Activated CD4-positive, alpha-beta memory T cell treated with anti-CD3 and anti-CD28 coated beads, Interleukin-2, amount 10 ng/mL, durations not matched to agents 7 days and 5 days (primary cell): ENCODE results near the gene TECTA. TPM values are rescaled to one million over a fixed set of nuclear protein-coding genes. Genes with fewer than 3 reads are reported as not detected.
"Not testable (repeated sequence)": the region's sequence is repeated elsewhere in the genome, so short reads cannot be mapped to it uniquely, and the experiment has no call there.

Experiments
- CTCF ChIA-PET: fragments of 350-600 bp; sonication (Branson Sonifier 250); formaldehyde crosslinking; loops from one replicate; lab custom pipeline; 2021; ENCODE audit warnings: antibody characterized with exemption, inconsistent platforms; lab: Charles Lee
- POLR2A ChIA-PET: fragments of 350-600 bp; sonication (Branson Sonifier 250); formaldehyde crosslinking; loops from one replicate; lab custom pipeline; 2021; ENCODE audit warnings: antibody characterized with exemption; lab: Charles Lee
- DNase-seq: peaks from one replicate; pipeline ENCODE4 v3.0.0-alpha.2; 2020
- H3K27ac Mint-ChIP-seq: one replicate; pipeline ENCODE4 v1.8.0; 2021; ENCODE audit warnings: mild to moderate bottlenecking, mixed read lengths
- H3K27me3 Mint-ChIP-seq: one replicate; pipeline ENCODE4 v1.8.0; 2021; ENCODE audit warnings: mixed read lengths
- H3K36me3 Mint-ChIP-seq: one replicate; pipeline ENCODE4 v1.8.0; 2021; ENCODE audit warnings: low read depth, mixed read lengths
- H3K4me1 Mint-ChIP-seq: one replicate; pipeline ENCODE4 v1.8.0; 2021; ENCODE audit warnings: mixed read lengths
- H3K4me3 Mint-ChIP-seq: one replicate; pipeline ENCODE4 v1.8.0; 2021; ENCODE audit warnings: mild to moderate bottlenecking, mixed read lengths
- H3K9me3 Mint-ChIP-seq: one replicate; pipeline ENCODE4 v1.8.0; 2021; ENCODE audit warnings: mixed read lengths
- total RNA-seq, 2 experiments: library from RNA; stranded (reverse); gene quantifications; one replicate each; pipeline ENCODE4 v1.2.3, GENCODE V29; 2021

The TECTA gene
- total RNA-seq, 2 experiments from 2014 or later, result 0.10 to 0.20 TPM

DNA sequence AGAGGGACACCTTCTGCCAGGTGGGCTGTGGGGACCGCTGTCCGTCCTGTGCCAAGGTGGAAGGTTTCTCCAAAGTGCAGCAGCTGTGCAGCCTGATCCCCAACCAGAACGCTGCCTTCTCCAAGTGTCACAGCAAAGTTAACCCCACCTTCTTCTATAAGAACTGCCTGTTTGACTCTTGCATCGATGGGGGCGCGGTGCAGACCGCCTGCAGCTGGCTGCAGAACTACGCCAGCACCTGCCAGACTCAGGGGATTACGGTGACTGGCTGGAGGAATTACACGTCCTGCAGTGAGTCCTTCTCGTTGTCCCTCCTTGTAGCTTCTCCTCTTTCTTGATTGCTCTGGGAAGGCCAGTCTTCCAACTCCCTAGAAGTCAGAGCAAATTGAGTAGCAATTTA lies 44.8 kb downstream of the TECTA start:
- ChIA-PET CTCF (no interaction called here), POLR2A (no interaction called here)
- DNase-seq, result no peak
- Mint-ChIP-seq H3K4me3 (no peak overlapping the region), H3K4me1 (no peaks in the 10 kb centered on the region), H3K27me3 (peaks cover 6% of the 10 kb centered on the region), H3K36me3 (no peaks in the 10 kb centered on the region), H3K27ac (no peak overlapping the region), H3K9me3 (no peaks in the 10 kb centered on the region)

DNA sequence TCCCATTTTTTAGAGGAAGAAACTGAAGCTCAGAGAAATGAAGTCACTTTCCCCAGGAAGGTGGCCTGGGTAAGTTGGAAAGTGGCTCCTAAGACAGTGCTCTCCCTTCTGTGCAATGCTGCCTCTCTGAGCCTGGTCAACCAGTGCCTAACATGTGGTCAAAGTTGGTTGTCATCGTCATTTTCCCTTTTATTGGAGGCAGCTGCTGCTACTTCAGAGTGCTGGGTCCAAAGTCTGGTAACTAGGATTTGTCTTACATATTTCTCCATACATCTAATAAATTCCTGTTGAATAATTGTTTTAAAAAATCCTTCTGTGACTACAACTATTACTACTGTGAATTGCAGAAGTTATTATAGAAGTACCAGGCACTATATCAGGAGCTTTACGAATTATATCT lies 48.1 kb downstream of the TECTA start:
- DNase-seq, result no peak
- Mint-ChIP-seq H3K36me3 (no peaks in the 10 kb centered on the region), H3K9me3 (no peaks in the 10 kb centered on the region), H3K4me3 (no peak overlapping the region), H3K27ac (no peak overlapping the region), H3K4me1 (no peaks in the 10 kb centered on the region), H3K27me3 (no peaks in the 10 kb centered on the region)
- ChIA-PET CTCF (no interaction called here), POLR2A (no interaction called here)

GRCh38 chr11:121151207-121151688 lies 50.2 kb downstream of the TECTA start:
- peaks cover 2% of the 10 kb centered on the region for H3K27me3 Mint-ChIP-seq
- no peak overlapping the region for H3K27ac Mint-ChIP-seq
- CTCF ChIA-PET, result interaction anchor here (1.0 kb wide), 1 partner anchor 43 kb away, joined by 3 read pairs; no protein-coding TSS in a partner anchor
- no peak for DNase-seq
- no peaks in the 10 kb centered on the region for H3K9me3 Mint-ChIP-seq
- no peak overlapping the region for H3K4me3 Mint-ChIP-seq
- H3K4me1 Mint-ChIP-seq, result no peaks in the 10 kb centered on the region
- H3K36me3 Mint-ChIP-seq, result no peaks in the 10 kb centered on the region
- POLR2A ChIA-PET, result no interaction called here

DNA sequence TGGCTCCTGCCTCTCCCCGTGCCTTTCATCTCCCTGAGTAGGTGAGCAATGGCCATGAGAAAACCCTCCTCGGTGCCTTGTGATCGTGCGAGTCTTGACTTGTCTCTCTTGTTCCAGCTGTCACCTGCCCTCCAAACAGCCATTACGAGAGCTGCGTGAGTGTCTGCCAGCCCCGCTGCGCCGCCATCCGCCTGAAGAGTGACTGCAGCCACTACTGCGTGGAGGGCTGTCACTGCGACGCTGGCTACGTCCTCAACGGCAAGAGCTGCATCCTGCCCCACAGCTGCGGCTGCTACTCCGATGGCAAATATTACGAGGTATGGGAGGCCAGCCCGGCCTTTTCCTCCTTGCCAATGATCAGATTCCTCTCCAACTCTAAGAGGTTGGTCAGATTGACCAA lies 51.7 kb downstream of the TECTA start:
- ChIA-PET POLR2A (no interaction called here), CTCF (interaction anchor here (0.8 kb wide), 1 partner anchor 42 kb away, joined by 3 read pairs; no protein-coding TSS in a partner anchor)
- no peaks in the 10 kb centered on the region for H3K4me1 Mint-ChIP-seq
- H3K4me3 Mint-ChIP-seq, result no peak overlapping the region
- peaks cover 2% of the 10 kb centered on the region for H3K27me3 Mint-ChIP-seq
- no peaks in the 10 kb centered on the region for H3K9me3 Mint-ChIP-seq
- no peaks in the 10 kb centered on the region for H3K36me3 Mint-ChIP-seq
- H3K27ac Mint-ChIP-seq, result no peak overlapping the region
- DNase-seq, result no peak

DNA sequence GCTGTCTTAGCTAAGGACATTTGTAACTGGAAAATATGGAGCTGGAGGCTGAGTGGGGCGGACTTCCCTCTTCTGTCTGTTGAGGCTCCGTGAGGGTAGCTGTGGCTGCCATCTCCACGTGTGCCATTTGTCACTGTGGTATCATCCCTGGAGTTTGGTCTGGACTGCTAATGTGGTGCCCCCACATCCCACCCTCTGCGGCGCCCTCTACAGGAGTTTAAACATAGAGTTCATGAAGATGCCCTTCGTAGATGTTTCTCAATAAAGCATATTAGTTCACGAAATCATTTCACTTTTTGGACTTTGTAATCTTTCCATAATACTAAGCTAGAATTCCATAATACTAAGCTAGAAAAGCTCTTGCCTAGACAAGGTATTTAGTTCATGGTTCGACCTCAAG lies 52.4 kb downstream of the TECTA start:
- no peak for DNase-seq
- ChIA-PET CTCF (interaction anchor here (0.8 to 0.9 kb wide), 2 partner anchors 41 to 43 kb away, joined by 3 read pairs; no protein-coding TSS in a partner anchor), POLR2A (interaction anchor here (0.8 kb wide), 1 partner anchor 9 kb away, joined by 3 read pairs; no protein-coding TSS in a partner anchor)
- Mint-ChIP-seq H3K9me3 (no peaks in the 10 kb centered on the region), H3K27me3 (peaks cover 2% of the 10 kb centered on the region), H3K4me1 (no peaks in the 10 kb centered on the region), H3K36me3 (no peaks in the 10 kb centered on the region), H3K27ac (no peak overlapping the region), H3K4me3 (no peak overlapping the region)

DNA sequence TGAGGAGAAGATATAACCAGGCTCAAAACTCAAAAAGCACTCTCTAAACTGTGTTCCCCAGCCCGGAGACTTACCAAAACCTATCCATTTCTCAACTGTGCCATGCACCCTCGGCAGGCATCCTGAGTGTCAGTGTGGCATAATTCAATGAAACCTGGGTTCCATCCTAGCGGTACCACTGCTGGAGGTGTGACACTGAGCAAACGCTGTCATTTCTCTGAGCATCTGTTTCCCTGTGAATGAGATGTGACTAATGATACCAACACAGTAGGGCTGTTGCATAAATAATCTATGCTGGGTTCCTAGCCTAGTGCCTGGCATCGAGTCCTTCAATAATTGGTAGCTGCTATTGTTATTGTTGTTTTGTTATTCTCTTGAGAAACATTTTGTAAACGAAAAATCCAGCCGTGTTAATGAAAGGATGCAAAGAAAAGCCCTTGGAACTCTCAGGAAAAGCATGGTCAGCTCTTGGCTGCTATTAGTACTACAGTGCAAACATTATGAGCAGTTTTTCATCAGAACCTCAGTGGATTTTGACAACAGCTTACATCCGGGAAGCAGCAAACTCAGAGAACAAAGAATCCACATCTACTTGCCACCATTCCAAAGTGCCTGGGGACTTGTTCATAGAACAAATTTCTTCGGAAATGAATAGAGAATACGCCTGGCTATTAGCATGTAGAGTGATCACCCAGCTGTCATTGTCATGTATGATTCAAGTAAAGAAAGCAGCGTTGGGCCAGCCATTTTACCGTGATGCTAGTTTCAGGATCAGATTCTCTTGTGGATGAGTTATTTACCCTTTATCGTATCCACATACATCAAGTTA lies 53.7 kb downstream of the TECTA start:
- Mint-ChIP-seq H3K4me3 (no peak overlapping the region), H3K27ac (no peak overlapping the region), H3K27me3 (peaks cover 2% of the 10 kb centered on the region), H3K4me1 (no peaks in the 10 kb centered on the region), H3K36me3 (no peaks in the 10 kb centered on the region), H3K9me3 (no peaks in the 10 kb centered on the region)
- ChIA-PET CTCF (no interaction called here), POLR2A (interaction anchor here (0.8 kb wide), 1 partner anchor 8 kb away, joined by 3 read pairs; no protein-coding TSS in a partner anchor)
- no peak for DNase-seq

DNA sequence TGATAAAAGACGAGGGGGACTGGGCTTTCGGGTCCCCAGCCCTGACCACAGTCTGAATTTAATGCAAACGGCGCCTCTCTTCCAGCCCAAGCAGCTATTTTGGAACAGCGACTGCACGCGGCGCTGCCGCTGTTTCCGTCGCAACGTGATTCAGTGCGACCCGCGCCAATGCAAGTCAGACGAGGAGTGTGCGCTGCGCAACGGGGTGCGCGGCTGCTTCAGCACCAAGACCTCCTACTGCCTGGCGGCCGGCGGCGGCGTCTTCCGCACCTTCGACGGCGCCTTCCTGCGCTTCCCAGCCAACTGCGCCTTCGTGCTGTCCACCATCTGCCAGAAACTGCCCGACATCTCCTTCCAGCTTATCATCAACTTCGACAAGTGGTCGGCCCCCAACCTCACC lies 56.7 kb downstream of the TECTA start:
- DNase-seq, result no peak
- ChIA-PET CTCF (interaction anchor here (0.5 kb wide), 1 partner anchor 303 kb away, joined by 3 read pairs; no protein-coding TSS in a partner anchor), POLR2A (no interaction called here)
- no peak overlapping the region for H3K4me3 Mint-ChIP-seq
- H3K4me1 Mint-ChIP-seq, result no peaks in the 10 kb centered on the region
- peaks cover 5% of the 10 kb centered on the region for H3K27me3 Mint-ChIP-seq
- no peak overlapping the region for H3K27ac Mint-ChIP-seq
- no peaks in the 10 kb centered on the region for H3K9me3 Mint-ChIP-seq
- H3K36me3 Mint-ChIP-seq, result no peaks in the 10 kb centered on the region

GRCh38 chr11:121159741-121160140 lies 58.7 kb downstream of the TECTA start:
- Mint-ChIP-seq H3K36me3 (no peaks in the 10 kb centered on the region), H3K27me3 (peaks cover 4% of the 10 kb centered on the region), H3K27ac (no peak overlapping the region), H3K4me3 (no peak overlapping the region), H3K4me1 (peaks cover 8% of the 10 kb centered on the region), H3K9me3 (no peaks in the 10 kb centered on the region)
- POLR2A ChIA-PET, result no interaction called here
- CTCF ChIA-PET, result no interaction called here
- DNase-seq, result no peak

DNA sequence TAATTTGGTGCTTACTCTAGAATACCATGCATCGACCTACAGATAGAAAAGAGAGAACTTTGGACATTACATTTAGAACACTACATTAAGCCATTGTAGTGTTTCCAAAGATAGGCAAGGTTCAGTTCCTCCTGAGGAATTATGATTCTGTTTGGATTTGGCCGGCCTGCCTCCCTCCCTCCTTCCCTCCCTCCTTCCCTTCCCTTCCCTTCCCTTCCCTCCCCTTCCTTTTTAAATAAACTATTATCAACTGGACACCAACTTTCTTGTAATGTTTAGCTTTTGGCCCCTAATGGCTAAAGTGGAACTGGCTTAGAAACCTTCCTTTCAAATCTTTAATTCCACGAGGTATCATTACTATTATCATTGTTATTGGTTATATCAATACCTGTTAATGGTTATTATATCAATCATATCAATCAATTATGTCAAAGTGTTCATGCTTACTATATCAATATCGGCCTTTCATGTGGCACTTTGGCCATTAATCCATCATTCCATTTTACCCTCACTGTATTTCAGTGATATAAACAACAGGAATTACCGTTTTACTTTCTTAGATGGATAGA lies 60.4 kb downstream of the TECTA start:
- ChIA-PET CTCF (no interaction called here), POLR2A (no interaction called here)
- DNase-seq, result no peak
- Mint-ChIP-seq H3K27ac (no peak overlapping the region), H3K4me1 (peaks cover 8% of the 10 kb centered on the region), H3K4me3 (no peak overlapping the region), H3K9me3 (no peaks in the 10 kb centered on the region), H3K36me3 (no peaks in the 10 kb centered on the region), H3K27me3 (peaks cover 6% of the 10 kb centered on the region)

DNA sequence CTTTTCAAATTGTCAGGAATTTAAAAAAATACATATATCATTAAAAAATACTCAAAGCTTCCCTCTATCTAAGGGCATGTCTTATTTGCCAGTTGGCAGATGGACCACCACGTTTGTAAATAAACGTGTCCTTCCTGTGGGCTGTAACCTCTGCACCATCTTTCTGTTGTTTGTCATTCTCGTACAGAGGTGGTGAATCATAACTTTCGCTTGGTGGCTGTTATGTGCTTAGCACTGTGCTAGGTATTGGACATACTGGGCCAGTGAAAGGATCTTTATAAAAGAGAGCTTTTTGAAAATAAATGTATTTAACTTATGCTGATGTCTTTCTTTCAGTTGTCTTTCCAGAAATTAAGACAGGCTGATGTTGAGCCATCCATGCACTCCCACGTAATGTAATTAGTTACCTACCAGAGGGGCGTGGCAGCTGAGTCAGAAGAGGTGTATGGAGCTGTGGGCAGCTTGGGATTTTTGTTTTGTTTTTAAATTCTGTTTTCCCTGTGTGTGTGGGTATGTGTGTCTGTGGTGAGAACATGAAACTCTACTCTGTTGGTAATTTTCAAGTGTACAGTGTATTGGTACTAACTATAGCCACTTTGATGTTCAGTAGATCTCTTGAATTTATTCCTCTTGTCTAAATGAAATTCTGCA lies 62.7 kb downstream of the TECTA start:
- Mint-ChIP-seq H3K4me1 (peaks cover 8% of the 10 kb centered on the region), H3K36me3 (no peaks in the 10 kb centered on the region), H3K4me3 (no peak overlapping the region), H3K27ac (no peak overlapping the region), H3K9me3 (no peaks in the 10 kb centered on the region), H3K27me3 (peaks cover 6% of the 10 kb centered on the region)
- ChIA-PET POLR2A (no interaction called here), CTCF (no interaction called here)
- no peak for DNase-seq

DNA sequence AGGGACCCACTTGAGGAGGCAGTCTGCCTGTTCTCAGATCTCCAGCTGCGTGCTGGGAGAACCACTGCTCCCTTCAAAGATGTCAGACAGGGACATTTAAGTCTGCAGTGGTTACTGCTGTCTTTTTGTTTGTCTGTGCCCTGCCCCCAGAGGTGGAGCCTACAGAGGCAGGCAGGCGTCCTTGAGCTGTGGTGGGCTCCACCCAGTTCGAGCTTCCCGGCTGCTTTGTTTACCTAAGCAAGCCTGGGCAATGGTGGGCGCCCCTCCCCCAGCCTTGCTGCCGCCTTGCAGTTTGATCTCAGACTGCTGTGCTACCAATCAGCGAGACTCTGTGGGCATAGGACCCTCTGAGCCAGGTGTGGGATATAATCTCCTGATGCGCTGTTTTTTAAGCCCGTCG lies 76.6 kb downstream of the TECTA start:
- H3K4me3 Mint-ChIP-seq, H3K4me1 Mint-ChIP-seq, H3K36me3 Mint-ChIP-seq, POLR2A ChIA-PET, H3K27me3 Mint-ChIP-seq, DNase-seq, H3K27ac Mint-ChIP-seq, CTCF ChIA-PET: not testable (repeated sequence)
- peaks cover 12% of the 10 kb centered on the region for H3K9me3 Mint-ChIP-seq

GRCh38 chr11:121179306-121179705 lies 78.3 kb downstream of the TECTA start:
- ChIA-PET POLR2A (no interaction called here), CTCF (no interaction called here)
- no peak for DNase-seq
- H3K9me3 Mint-ChIP-seq, result peaks cover 12% of the 10 kb centered on the region
- no peak overlapping the region for H3K27ac Mint-ChIP-seq
- no peaks in the 10 kb centered on the region for H3K4me1 Mint-ChIP-seq
- peaks cover 7% of the 10 kb centered on the region for H3K27me3 Mint-ChIP-seq
- no peaks in the 10 kb centered on the region for H3K36me3 Mint-ChIP-seq
- H3K4me3 Mint-ChIP-seq, result no peak overlapping the region

- Mint-ChIP-seq H3K27me3 (peaks cover 14% of the 10 kb centered on the region), H3K4me1 (no peaks in the 10 kb centered on the region), H3K4me3 (no peak overlapping the region), H3K36me3 (no peaks in the 10 kb centered on the region), H3K9me3 (peaks cover 12% of the 10 kb centered on the region), H3K27ac (no peak overlapping the region)
- POLR2A ChIA-PET, result no interaction called here
- CTCF ChIA-PET, result interaction anchor here (1.8 kb wide), 1 partner anchor 15 kb away, joined by 5 read pairs; no protein-coding TSS in a partner anchor
- DNase-seq, result no peak
These were observed 79.1 kb downstream of the TECTA start for GRCh38 chr11:121180183-121180582.
